ENCODE results near the gene NUBPL. TPM values are rescaled to one million over a fixed set of nuclear protein-coding genes. Genes with fewer than 3 reads are reported as not detected.

The NUBPL gene
- total RNA-seq, 4 donors from 2014 or later, result 5.7 to 9.2 (median 7.2) TPM

GRCh38 chr14:31718585-31718984, 157.4 kb downstream of the NUBPL start:
- 76 to 80% methylated on average over 3 of the region's 3 CpGs for WGBS, 2 donors
- DNase-seq (ENCODE audit: low spot score in 2 of 2), result no peak
- intact Hi-C loops (cut with DNase I; ENCODE audit: low total_unique reads), result no loop called here
- TF ChIP-seq CTCF (IDR thresholded peaks at IDR 0.05) (no peak), POLR2A (IDR thresholded peaks at IDR 0.05) (no peak)
- no peak overlapping the region for H3K4me3 ChIP-seq (ENCODE audit: low read depth, poor library complexity, severe bottlenecking)

- H3K4me3 ChIP-seq (ENCODE audit: low read depth, poor library complexity, severe bottlenecking), result no peak overlapping the region
- DNase-seq (ENCODE audit: low spot score in 2 of 2), result no peak
- WGBS, 2 donors, result 94 to 96% methylated on average over 5 of the region's 5 CpGs
- intact Hi-C loops (cut with DNase I; ENCODE audit: low total_unique reads), result no loop called here
- no peak for TF ChIP-seq POLR2A (IDR thresholded peaks at IDR 0.05)
- no peak for TF ChIP-seq CTCF (IDR thresholded peaks at IDR 0.05)
Observed at GRCh38 chr14:31718985-31719384, 157.8 kb downstream of the NUBPL start.

- H3K4me3 ChIP-seq (ENCODE audit: low read depth, poor library complexity, severe bottlenecking), result no peak overlapping the region
- no peak for TF ChIP-seq CTCF (IDR thresholded peaks at IDR 0.05)
- TF ChIP-seq POLR2A (IDR thresholded peaks at IDR 0.05), result no peak
- intact Hi-C loops (cut with DNase I; ENCODE audit: low total_unique reads), result no loop called here
- DNase-seq (ENCODE audit: low spot score in 2 of 2), result no peak
Observed at GRCh38 chr14:31726337-31726736, 165.1 kb downstream of the NUBPL start.

- TF ChIP-seq CTCF (IDR thresholded peaks at IDR 0.05), result no peak
- no peak for TF ChIP-seq POLR2A (IDR thresholded peaks at IDR 0.05)
- no peak overlapping the region for H3K4me3 ChIP-seq (ENCODE audit: low read depth, poor library complexity, severe bottlenecking)
- intact Hi-C loops (cut with DNase I; ENCODE audit: low total_unique reads), result no loop called here
- DNase-seq (ENCODE audit: low spot score in 2 of 2), result no peak
Observed at GRCh38 chr14:31727797-31728196, 166.6 kb downstream of the NUBPL start.

- no peak for DNase-seq (ENCODE audit: low spot score in 2 of 2)
- H3K4me3 ChIP-seq (ENCODE audit: low read depth, poor library complexity, severe bottlenecking), result no peak overlapping the region
- 86 to 96% methylated on average over 1 of the region's 1 CpG for WGBS, 2 donors
- no peak for TF ChIP-seq POLR2A (IDR thresholded peaks at IDR 0.05)
- TF ChIP-seq CTCF (IDR thresholded peaks at IDR 0.05), result no peak
- intact Hi-C loops (cut with DNase I; ENCODE audit: low total_unique reads), result no loop called here
Observed at GRCh38 chr14:31740688-31741087, 179.5 kb downstream of the NUBPL start.

GRCh38 chr14:31745741-31746140, 184.5 kb downstream of the NUBPL start:
- WGBS, 2 donors, result 95% methylated on average over 6 of the region's 6 CpGs
- intact Hi-C loops (cut with DNase I; ENCODE audit: low total_unique reads), result no loop called here
- DNase-seq (ENCODE audit: low spot score in 2 of 2), result no peak

More at GRCh38 chr14:31745741-31746140, 184.5 kb downstream of the NUBPL start:
- TF ChIP-seq CTCF (IDR thresholded peaks at IDR 0.05), result no peak
- no peak for TF ChIP-seq POLR2A (IDR thresholded peaks at IDR 0.05)
- H3K4me3 ChIP-seq (ENCODE audit: low read depth, poor library complexity, severe bottlenecking), result no peak overlapping the region

Measured in lower leg skin (tissue), 4 donors.